Measurements from ENCODE around the gene HGS. TPM values are rescaled to one million over a fixed set of nuclear protein-coding genes. Genes with fewer than 3 reads are reported as not detected.

The HGS gene
- total RNA-seq, 4 donors from 2014 or later, result 35.4 to 79.5 (median 60.5) TPM

DNA sequence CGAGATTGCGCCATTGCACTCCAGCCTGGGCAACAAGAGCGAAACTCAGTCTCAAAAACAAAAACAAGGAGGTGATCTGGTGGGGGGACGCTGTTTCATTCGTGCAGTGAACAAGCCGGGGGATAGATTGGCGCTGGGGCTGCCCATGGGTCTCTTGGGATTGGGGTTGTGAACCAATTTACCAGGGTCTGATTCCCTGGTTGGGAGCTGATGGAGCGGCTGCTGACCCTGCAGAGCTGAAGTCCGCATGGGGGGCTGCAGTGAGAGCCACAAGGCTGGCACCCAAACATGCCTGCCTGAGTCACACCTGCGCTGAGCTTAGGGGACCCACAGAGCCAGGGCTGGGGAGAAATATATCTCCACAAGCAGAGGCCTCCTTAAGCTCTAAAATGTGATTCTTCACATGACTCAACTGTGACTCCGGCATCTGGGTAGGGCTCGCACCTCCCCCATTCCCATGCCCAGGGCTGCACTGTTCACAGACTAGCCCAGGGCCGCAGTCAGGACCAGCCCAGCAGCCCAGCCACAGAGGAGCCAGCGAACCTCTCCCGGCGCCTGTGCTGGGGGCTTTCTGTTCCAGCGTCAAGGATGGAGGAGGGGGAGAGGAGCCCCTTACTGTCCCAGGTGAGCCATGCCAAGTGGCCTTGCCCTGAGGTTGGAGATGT lies 41.9 kb upstream of the HGS start:
- TF ChIP-seq, protein P1, sequence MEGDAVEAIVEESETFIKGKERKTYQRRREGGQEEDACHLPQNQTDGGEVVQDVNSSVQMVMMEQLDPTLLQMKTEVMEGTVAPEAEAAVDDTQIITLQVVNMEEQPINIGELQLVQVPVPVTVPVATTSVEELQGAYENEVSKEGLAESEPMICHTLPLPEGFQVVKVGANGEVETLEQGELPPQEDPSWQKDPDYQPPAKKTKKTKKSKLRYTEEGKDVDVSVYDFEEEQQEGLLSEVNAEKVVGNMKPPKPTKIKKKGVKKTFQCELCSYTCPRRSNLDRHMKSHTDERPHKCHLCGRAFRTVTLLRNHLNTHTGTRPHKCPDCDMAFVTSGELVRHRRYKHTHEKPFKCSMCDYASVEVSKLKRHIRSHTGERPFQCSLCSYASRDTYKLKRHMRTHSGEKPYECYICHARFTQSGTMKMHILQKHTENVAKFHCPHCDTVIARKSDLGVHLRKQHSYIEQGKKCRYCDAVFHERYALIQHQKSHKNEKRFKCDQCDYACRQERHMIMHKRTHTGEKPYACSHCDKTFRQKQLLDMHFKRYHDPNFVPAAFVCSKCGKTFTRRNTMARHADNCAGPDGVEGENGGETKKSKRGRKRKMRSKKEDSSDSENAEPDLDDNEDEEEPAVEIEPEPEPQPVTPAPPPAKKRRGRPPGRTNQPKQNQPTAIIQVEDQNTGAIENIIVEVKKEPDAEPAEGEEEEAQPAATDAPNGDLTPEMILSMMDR (IDR thresholded peaks at IDR 0.05; ENCODE audit: low read depth), result no peak

DNA sequence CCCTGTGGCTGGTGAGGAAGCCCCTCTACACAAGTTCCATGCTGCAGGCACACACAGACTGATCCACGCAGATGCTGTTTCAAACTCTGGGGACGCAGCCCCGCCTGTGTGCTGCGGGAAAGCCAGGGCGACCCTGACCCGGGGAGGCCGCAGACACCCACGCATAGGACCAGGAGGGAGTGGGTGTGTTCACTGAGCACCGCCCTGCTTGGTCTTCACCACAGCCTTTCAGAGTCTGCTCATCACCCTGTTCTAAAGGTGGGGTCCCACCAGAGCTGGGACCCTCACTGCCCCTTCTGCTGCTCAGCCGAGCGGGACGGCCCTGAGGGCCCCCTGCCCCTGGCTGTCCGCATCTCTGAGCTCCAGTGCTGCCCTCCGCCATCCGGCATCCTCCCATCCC lies 39.3 kb upstream of the HGS start:
- TF ChIP-seq, protein P1 (IDR thresholded peaks at IDR 0.05; ENCODE audit: low read depth), result no peak

DNA sequence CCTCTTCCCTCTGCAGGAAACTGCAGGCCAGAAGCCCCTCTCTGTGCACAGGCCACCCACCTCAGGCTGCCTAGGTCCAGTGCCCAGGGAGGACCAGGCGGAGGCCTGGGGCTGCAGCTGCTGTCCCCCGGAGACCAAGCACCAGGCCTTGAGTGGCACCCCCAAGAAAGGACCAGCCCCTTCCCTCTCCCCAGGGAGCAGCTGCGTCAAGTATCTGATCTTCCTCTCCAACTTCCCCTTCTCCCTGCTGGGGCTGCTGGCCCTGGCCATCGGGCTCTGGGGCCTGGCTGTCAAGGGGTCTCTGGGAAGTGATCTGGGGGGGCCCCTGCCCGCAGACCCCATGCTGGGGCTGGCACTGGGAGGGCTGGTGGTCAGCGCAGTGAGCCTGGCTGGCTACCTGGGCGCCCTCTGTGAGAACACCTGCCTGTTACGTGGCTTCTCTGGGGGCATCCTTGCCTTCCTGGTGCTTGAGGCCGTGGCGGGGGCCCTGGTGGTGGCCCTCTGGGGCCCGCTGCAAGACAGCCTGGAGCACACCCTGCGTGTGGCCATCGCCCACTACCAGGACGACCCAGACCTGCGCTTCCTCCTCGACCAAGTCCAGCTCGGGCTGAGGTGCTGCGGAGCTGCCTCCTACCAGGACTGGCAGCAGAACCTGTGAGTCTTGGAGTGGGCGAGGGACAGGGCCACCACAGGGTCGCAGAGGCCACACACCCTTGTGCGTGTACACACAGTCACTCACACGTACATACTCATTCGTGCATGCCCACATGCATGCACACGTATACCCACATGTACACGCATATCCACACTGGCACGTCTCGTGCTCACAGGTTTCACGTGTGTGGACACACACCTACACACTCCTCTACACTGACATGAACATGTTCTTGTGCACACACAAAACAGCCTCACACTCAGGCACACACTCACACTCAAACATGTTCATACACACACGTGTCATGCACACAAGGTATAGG lies 38.5 kb upstream of the HGS start:
- TF ChIP-seq, protein P1 (IDR thresholded peaks at IDR 0.05; ENCODE audit: low read depth), result no peak

DNA sequence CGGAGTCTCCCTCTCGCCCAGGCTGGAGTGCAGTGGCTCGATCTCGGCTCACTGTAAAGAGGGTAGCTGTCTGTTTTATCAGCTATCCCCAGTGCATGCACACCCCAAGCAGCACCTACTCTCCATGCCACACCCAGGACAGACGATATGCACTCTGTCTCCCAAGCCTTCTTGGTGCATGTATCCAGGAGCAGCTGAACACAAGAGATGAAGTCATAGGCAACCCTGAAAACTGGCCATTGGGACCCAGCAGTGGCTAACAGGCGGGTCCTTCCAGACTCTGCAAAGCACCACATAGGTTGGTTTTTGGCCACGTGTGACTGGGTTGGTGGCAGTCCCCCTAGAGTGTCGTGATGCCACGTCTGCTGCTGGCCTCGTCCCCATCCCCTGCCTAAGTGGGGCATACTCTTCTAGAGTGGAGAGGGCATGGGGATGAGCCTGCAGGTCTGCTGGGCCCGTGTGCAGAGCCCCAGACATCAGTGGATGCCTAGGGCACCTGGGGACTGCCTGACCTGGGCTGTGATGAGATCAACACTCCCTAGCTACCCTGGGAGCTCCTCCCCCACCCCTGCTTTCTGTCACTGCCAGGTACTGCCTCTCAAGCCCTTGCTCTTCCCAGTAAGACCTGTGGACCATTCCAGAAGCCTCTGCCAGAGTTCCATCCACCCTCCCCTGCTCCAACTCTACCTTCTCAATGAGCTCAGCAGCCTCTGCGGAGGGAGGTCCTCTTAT lies 36.8 kb upstream of the HGS start:
- TF ChIP-seq, protein P1 (IDR thresholded peaks at IDR 0.05; ENCODE audit: low read depth), result no peak

DNA sequence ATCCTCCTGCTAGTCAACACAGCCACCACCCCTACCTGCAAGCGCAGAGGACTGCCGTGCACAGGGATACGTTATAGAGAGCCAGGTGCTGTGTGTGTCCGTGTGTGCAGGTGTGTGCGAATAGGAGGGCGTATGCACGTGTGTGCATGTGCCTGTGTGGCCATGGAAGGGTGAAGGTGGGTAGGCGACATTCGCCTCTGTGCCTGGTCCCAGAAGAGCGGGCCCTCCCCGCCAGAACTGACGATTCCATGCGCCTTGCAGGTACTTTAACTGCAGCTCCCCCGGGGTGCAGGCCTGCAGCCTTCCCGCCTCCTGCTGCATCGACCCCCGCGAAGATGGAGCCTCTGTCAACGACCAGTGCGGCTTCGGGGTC lies 36.2 kb upstream of the HGS start:
- TF ChIP-seq, protein P1 (IDR thresholded peaks at IDR 0.05; ENCODE audit: low read depth), result no peak

DNA sequence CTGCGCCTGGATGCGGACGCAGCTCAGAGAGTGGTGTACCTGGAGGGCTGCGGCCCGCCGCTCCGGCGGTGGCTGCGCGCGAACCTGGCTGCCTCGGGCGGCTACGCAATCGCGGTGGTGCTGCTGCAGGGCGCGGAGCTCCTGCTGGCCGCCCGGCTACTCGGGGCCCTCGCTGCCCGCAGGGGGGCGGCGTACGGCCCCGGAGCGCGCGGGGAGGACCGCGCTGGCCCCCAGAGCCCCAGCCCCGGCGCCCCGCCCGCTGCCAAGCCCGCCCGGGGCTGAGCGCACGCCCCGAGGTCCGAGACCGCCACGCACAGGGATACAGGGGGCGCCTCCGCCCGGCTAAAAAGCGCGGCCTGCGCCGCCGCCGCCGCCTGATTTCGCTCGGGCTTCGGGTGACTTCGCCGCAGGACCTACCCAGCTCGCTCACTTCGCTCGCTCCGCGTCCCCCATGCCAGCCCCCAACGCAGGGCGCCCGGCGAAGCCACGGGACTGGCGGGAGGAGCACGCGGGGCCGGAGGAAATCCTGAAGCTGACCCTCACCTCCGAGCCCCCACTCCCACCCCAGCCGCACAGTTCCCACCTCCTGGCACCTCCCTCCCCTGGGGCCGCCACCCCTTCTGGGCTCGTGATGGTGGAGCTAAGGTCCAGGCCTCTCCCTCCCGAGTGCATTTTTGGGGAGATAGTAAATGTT lies 35.7 kb upstream of the HGS start:
- TF ChIP-seq, protein P1 (IDR thresholded peaks at IDR 0.05; ENCODE audit: low read depth), result no peak

Measured in subcutaneous adipose tissue (tissue), 4 donors.